Fibroblast of lung (primary cell): Measurements from ENCODE around the gene ACBD4. TPM values are rescaled to one million over a fixed set of nuclear protein-coding genes. Genes with fewer than 3 reads are reported as not detected.

Source experiments
- DNase-seq, 2 donors: peaks; one replicate each; pipeline versions ENCODE4 v3.0.0 to v3.0.0-alpha.2; 2010; ENCODE audit warnings: low read depth in 2 of 2
- H2AFZ ChIP-seq: 2 replicates; pipeline ENCODE4 v1.5.1; 2012; ENCODE audit warnings: low read length, control low read depth, inconsistent platforms
- H3K27ac ChIP-seq: 2 replicates; pipeline ENCODE4 v1.5.1; 2011; ENCODE audit warnings: low read length, control low read depth; ENCODE audit not compliant: insufficient read depth
- H3K27me3 ChIP-seq: 2 replicates; pipeline ENCODE4 v1.5.1; 2011; ENCODE audit warnings: mild to moderate bottlenecking, low read length; ENCODE audit not compliant: control insufficient read depth, insufficient read depth
- H3K36me3 ChIP-seq: 2 replicates; pipeline ENCODE4 v1.5.1; 2011; ENCODE audit warnings: low read length; ENCODE audit not compliant: control insufficient read depth, insufficient read depth
- H3K4me1 ChIP-seq: 2 replicates; pipeline ENCODE4 v1.5.1; 2011; ENCODE audit warnings: low read length; ENCODE audit not compliant: control insufficient read depth, insufficient read depth; ENCODE audit errors: extremely low read depth
- H3K4me2 ChIP-seq: 2 replicates; pipeline ENCODE4 v1.5.1; 2011; ENCODE audit warnings: low read length, control low read depth; ENCODE audit not compliant: insufficient read depth; ENCODE audit errors: extremely low read depth
- H3K4me3 ChIP-seq, 4 experiments: fragments of 200-600 bp in 1 of 4; sonication (generic) in 1 of 4; replicated peaks in 1 of 4; 2 replicates each; pipeline ENCODE4 v1.5.1; 2011 to 2016; ENCODE audit warnings: low read length in 4 of 4, low read depth in 3 of 4, mild to moderate bottlenecking in 3 of 4, control low read depth in 2 of 4, inconsistent platforms in 1 of 4, mixed read lengths in 1 of 4; ENCODE audit not compliant: insufficient read depth in 1 of 4; ENCODE audit errors: control extremely low read depth in 1 of 4
- H3K79me2 ChIP-seq: 2 replicates; pipeline ENCODE4 v1.5.1; 2012; ENCODE audit warnings: mild to moderate bottlenecking, low read length, inconsistent platforms; ENCODE audit not compliant: control insufficient read depth, insufficient read depth
- H3K9ac ChIP-seq: 2 replicates; pipeline ENCODE4 v1.5.1; 2011; ENCODE audit warnings: mild to moderate bottlenecking, low read length, control low read depth; ENCODE audit not compliant: insufficient read depth
- H3K9me3 ChIP-seq: 2 replicates; pipeline ENCODE4 v1.5.1; 2012; ENCODE audit warnings: low read depth, low read length; ENCODE audit not compliant: control insufficient read depth, insufficient read depth
- H4K20me1 ChIP-seq: 2 replicates; pipeline ENCODE4 v1.5.1; 2011; ENCODE audit warnings: low read length; ENCODE audit not compliant: control insufficient read depth, insufficient read depth; ENCODE audit errors: extremely low read depth
- EZH2 ChIP-seq: IDR thresholded peaks from 2 replicates; pipeline ENCODE4 v1.5.1; 2012; ENCODE audit warnings: low read length, control low read depth, mild to moderate bottlenecking; ENCODE audit errors: missing control alignments
- polyA plus RNA-seq, 2 donors: library from polyadenylated mRNA; depleted of rRNA in 1 of 2; stranded (reverse) in 1 of 2; unstranded in 1 of 2; fragments of >200 nt; gene quantifications; 2 replicates each; pipeline ENCODE4 v1.2.1, GENCODE V29; 2011 to 2012; ENCODE audit warnings: missing spikeins in 1 of 2
- total RNA-seq: library from RNA; depleted of rRNA; stranded (reverse); fragments of >200 nt; gene quantifications from 2 replicates; pipeline ENCODE4 v1.2.1, GENCODE V29; 2014
- TF ChIP-seq, protein P1 (sequence below), 2 donors: IDR thresholded peaks in 1 of 2; conservative IDR thresholded peaks in 1 of 2; 1 replicate in 1 of 2; 2 replicates in 1 of 2; pipeline ENCODE4 v1.5.1; 2011 to 2012; ENCODE audit warnings: low read length in 2 of 2, control low read depth in 1 of 2, inconsistent platforms in 1 of 2, low read depth in 1 of 2, mild to moderate bottlenecking in 1 of 2

ACBD4 gene
- total and polyA plus RNA-seq, 2 donors (not counting 1 experiment from before 2014, with no cell fraction given), result 3.4 to 18.0 TPM

DNA sequence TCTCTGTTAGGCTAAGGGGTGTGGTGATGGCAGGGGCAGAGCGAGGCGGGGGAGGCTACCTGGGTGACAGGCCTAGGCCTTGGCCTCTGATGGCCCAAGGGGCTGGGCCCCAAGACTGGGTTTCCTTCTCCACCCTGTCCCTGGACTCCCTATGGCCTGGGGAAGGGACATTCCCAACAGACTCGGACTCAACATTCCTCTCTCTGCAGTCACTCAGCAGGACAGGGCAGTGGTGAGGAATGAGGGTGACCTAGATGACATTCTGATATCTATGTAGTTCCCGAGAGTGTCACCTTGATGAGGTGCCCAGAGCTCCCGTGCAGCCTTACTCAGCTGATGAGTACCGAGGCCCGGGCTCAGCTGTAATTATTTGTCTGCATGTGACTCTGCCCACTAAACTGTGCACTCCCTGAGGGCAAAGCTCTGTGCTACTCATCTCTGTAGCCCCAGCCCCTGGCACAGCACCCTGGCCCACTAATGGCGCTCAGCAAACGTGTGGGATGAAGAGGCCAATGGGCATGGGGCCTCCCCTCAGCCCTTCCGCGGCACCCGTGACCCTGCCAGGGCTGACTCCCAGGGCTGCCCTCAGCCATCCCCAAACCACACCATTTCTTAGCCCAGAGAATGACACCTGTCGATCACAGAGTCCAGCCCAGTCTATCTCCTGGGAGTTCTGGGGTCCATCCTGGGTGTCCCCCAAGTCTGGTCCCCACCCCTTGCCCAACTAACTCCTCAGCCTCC lies 5.4 kb upstream of the ACBD4 start:
- peaks cover 20% of the 10 kb centered on the region for H3K4me1 ChIP-seq
- H3K9me3 ChIP-seq, result no peaks in the 10 kb centered on the region
- H4K20me1 ChIP-seq, result no peaks in the 10 kb centered on the region
- TF ChIP-seq, protein P1, sequence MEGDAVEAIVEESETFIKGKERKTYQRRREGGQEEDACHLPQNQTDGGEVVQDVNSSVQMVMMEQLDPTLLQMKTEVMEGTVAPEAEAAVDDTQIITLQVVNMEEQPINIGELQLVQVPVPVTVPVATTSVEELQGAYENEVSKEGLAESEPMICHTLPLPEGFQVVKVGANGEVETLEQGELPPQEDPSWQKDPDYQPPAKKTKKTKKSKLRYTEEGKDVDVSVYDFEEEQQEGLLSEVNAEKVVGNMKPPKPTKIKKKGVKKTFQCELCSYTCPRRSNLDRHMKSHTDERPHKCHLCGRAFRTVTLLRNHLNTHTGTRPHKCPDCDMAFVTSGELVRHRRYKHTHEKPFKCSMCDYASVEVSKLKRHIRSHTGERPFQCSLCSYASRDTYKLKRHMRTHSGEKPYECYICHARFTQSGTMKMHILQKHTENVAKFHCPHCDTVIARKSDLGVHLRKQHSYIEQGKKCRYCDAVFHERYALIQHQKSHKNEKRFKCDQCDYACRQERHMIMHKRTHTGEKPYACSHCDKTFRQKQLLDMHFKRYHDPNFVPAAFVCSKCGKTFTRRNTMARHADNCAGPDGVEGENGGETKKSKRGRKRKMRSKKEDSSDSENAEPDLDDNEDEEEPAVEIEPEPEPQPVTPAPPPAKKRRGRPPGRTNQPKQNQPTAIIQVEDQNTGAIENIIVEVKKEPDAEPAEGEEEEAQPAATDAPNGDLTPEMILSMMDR (conservative IDR thresholded peaks at IDR 0.05 in 1 of 2, IDR thresholded peaks at IDR 0.05 in 1 of 2; ENCODE audit: low read depth in 1 of 2, low read length in 2 of 2), result no peak
- no peak for TF ChIP-seq EZH2
- no peak overlapping the region for H3K4me2 ChIP-seq
- no peaks in the 10 kb centered on the region for H3K27me3 ChIP-seq
- peaks cover 24% of the 10 kb centered on the region for H3K79me2 ChIP-seq
- peaks cover 2% of the 10 kb centered on the region for H3K36me3 ChIP-seq
- H3K27ac ChIP-seq, result no peak overlapping the region
- no peak overlapping the region for H2AFZ ChIP-seq
- H3K4me3 ChIP-seq, result peak overlapping the region in 1 of 4 experiments; percentile 96
- no peak for DNase-seq
- H3K9ac ChIP-seq, result no peak overlapping the region

DNA sequence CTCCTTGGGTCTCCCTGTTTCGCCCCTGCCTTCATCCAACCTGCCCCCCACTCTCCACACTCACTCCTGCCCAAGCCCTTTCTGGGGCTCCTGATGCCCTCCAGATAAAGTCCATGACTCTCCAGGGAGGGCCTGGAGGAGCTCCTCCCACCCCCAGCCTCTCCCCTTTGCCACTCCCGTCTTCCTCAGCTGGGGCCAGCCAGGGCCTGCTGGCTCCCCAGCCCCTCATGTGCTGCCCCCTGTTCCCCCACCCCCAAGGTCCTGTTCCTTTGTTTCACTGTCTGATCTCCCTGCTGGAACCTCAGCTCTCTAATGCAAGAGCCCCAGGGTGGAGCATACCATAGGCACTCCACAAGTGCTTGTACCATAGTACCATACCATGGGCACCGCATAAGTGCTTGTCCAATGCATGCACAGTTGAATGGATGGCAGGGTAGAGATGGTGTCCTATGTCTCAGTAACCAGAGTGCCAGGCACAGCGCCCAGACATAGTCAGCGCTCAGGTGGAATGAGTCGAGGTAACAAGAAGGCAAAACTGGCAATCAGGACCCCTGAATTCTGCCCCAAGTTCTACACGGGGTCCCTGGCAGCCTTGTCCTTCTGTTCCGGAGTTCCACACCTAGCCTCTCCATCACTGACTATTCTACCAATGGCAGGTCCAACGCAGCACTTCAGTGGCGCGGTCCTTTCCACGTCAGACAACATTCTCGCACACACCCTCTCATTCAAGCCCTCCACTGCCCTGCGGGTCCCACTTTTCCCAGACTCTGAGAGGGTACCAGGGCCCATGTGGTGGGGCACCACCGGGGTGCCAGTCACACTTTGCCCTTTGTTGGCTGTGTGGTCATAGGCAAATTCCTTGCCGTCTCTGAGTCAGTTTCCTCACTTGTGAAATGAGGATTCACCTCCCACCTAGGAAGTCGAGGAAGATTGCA lies 4.5 kb upstream of the ACBD4 start:
- peaks cover 23% of the 10 kb centered on the region for H3K4me1 ChIP-seq
- peak overlapping the region; percentile 88 for H3K4me2 ChIP-seq
- peaks cover 2% of the 10 kb centered on the region for H3K36me3 ChIP-seq
- no peak for DNase-seq
- H3K27me3 ChIP-seq, result no peaks in the 10 kb centered on the region
- no peaks in the 10 kb centered on the region for H4K20me1 ChIP-seq
- no peak overlapping the region for H3K27ac ChIP-seq
- no peak overlapping the region for H3K9ac ChIP-seq
- H2AFZ ChIP-seq, result no peak overlapping the region
- H3K4me3 ChIP-seq, result peak overlapping the region; percentile 70 to 98 (median 88)
- H3K9me3 ChIP-seq, result no peaks in the 10 kb centered on the region
- TF ChIP-seq, protein P1 (conservative IDR thresholded peaks at IDR 0.05 in 1 of 2, IDR thresholded peaks at IDR 0.05 in 1 of 2; ENCODE audit: low read depth in 1 of 2, low read length in 2 of 2), result no peak
- no peak for TF ChIP-seq EZH2
- peaks cover 20% of the 10 kb centered on the region for H3K79me2 ChIP-seq
